Lung microvascular endothelial cell (primary cell): ENCODE data around the gene AQP1. TPM values are rescaled to one million over a fixed set of nuclear protein-coding genes. Genes with fewer than 3 reads are reported as not detected.

Experiments used
- DNase-seq, 2 donors: peaks; one replicate each; pipeline versions ENCODE4 v3.0.0 to v3.0.0-alpha.2; 2010; ENCODE audit warnings: low read depth in 2 of 2
- total RNA-seq: library from RNA; depleted of rRNA; stranded (reverse); fragments of >200 nt; gene quantifications from 2 replicates; pipeline ENCODE4 v1.2.1, GENCODE V29; 2014

The AQP1 gene
- total RNA-seq = 1.4 and 1.7 TPM in 2 replicates

DNA sequence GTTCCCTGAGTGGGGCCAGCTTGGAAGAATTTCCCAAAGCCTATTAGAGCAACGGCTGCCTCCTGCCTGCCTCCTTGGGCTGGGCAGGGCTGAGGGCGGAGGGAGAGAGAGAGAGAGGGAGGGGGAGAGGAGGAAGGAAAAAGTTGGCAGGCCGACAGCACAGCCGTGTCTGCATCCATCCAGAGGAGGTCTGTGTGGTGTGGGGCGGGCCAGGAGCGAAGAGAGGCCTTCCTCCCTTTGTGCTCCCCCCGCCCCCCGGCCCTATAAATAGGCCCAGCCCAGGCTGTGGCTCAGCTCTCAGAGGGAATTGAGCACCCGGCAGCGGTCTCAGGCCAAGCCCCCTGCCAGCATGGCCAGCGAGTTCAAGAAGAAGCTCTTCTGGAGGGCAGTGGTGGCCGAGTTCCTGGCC is at the start of gene AQP1:
Gene AQP1, plus strand, starts transcription at position 293 of the 409 bp plus-strand sequence. Its CDS starts 57 bp downstream, at position 350.
- DNase-seq = peak in 1 of 2 donors; percentile 23

DNA sequence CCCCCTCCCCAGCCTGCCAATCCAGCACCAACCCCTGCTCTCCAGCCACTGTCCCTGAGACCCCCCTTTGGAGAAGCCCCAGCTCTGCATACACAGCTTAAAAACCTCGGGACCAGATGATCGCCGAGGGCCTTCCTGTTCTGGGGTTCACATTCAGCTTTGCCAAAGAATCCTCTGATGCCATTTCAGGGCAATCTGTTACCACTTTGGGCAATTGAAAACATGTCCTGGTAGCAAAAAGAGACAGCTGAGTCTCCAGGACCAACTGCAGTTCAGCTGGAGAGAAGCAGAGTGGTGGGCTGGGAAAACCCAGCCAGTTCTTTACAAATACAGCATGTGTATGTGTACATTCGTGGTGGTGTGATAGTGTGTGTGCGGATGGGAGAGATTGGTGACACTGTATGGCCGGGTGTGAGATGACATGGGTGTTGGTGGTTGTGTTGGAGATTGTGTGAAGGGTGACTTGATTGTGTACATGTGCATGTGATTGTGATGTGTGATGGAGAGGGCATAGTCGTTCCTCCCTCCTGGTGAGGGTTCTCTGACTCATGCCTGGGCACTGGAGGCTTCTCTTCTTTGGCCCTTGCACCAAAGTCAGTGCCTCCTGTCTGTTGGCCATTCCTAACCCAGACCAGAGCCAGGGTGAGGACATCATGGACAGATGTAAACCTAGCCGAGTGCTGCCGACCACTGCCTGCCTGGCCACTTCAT is 48.5 kb upstream of the AQP1 start:
- DNase-seq = peak in 1 of 2 donors; percentile 21

DNA sequence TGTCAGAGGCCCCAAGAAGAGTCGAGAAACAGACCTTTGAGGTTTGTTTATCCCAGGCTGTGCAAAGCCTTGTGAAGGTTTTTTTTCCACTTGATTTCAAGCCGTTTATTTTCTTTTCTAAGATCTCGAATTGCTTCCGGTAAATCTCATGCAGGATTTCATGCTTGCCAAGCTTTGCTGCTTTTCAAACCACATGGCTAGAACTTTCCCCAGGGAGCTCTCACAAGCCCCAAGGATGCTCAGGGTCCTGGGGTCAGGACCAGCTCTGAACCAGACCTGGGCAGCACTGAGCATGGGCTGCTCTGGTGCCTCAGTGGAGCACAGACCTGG is 48.0 kb upstream of the AQP1 start:
- peak in 1 of 2 donors; percentile 58 for DNase-seq

DNA sequence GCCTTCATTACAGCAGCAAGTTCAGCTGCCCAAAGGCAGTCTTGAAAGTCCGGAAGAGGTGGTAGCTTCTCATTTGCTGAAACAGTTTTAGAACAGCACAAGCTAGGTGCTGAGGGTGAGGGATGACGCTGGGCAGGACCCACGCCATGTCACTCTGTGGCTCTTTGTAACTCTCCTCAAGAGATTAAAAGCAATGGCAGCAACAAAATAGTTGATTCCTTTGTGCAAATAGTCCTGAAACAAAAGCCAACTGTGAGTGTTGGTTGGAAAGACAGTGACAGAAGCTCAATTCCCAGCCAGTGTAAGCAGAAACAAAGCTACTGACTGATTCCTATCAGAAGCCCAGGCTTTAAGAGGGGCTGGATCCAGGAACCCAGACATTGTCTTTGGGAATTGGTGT is 47.6 kb upstream of the AQP1 start:
- no peak for DNase-seq

DNA sequence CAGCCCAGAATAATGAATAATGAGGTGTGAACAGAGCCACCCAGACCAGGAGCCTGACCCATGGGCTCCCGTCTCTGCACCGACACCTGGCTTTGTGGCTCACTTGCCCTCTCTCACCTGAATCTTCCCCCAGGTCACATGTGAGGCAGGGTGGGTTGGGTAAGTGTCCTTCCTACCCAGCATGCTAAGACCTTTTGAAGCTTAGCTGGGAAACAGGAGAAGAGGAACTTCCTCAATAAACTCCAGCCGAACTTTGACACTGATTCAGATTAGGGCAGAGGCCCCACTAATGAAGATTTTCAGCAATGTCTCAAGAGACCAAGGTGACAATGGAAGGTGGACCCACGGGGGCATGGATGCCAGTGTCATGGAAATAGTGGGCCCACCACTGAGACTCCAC is 46.6 kb upstream of the AQP1 start:
- DNase-seq = no peak

DNA sequence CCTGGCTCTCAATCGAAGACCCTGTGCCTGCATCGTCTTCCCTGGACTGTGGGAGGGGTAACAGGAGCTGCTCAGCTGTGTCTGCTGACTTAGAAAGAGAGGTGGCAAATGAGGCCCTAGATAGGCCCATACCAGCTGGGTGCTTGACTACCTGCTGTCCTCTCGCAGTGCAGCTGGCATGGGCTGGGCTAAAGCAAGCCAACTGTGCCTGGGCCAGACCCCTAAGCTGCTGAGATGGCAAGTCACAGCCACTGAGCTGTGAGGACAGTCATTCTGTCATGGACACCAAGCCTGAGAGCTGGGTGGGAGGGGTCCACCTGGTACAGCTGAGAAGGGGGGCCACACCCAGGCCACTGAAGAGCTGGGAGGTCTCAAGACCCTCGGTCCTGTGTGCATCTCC is 45.8 kb upstream of the AQP1 start:
- no peak for DNase-seq

DNA sequence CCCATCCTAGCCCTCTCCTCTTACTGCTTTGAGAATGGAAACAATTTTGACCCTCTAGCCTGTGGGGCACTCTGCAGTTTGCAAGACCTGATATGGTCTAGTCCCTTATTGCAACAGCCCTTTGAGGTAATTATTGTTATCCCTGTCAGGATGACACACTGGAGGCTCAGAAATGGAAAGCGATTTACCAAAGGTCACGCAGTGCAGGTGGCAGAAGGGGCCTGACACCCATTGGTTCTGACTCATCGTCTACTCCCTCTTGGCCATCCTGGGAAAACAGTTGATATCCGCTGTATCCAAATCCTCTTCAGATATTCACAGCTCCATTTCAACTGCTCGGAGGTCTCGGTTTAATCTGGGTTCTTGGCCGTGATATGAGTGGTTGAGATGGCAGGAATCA is 44.7 kb upstream of the AQP1 start:
- DNase-seq = peak; percentile 26 to 58

DNA sequence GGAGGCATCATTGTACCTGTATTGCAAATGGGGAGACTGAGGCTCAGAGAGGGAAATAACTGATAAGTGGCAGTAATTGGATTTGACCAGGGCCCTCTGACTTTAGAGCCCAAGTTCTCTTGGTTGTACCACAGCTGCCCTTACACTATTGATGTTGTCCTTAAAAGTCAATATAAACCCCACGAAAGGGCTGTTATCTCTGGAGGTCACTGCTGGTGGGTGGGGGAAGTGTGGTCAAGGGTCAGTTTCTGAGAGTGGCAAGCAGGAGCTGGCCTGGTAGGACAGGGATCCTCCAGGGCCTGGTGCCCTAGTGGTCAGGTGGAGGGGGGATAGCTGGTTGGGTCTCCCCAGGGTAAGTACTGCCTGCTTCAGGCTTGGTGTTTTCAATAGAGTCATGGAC is 44.2 kb upstream of the AQP1 start:
- no peak for DNase-seq

DNA sequence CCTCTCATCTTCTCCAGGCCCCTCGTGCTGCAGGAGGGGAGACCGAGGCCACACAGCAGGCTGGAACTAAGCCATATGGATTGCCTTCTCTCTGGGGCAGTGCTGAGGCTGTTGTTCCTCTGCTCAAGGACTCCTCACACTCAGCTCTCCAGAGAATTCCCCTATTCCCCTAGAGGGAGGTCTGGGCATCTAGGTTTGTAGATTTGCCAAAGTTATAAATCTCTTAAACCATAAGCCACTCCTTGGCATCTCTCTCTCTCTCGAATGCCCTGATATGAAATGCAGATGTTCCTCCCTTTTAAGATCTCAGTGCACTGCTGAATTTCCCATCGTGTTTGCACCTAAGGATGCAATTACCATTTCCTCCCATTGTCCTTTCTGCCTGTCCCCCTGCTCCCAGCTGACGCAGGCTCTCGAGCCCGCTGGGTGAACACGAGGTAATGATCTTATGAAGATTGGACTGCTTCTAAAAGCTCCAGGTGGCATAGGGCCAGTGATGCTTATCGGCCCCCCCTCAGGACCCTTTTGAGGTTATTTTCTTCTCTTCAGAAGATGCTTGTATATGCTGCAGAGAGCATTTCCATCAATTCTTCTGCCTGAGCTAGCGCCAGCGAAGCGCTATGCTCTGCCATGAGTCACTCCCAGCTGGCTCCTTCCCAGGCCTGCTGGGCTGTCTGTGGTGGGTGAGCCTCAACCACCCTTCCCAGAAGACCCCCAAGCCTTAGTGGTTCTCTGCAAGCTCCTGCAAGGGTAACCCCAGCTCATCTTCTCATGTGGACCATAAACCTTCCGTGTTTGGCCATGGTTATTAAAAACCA is 41.6 kb upstream of the AQP1 start:
- DNase-seq = peak; percentile 77 to 92

DNA sequence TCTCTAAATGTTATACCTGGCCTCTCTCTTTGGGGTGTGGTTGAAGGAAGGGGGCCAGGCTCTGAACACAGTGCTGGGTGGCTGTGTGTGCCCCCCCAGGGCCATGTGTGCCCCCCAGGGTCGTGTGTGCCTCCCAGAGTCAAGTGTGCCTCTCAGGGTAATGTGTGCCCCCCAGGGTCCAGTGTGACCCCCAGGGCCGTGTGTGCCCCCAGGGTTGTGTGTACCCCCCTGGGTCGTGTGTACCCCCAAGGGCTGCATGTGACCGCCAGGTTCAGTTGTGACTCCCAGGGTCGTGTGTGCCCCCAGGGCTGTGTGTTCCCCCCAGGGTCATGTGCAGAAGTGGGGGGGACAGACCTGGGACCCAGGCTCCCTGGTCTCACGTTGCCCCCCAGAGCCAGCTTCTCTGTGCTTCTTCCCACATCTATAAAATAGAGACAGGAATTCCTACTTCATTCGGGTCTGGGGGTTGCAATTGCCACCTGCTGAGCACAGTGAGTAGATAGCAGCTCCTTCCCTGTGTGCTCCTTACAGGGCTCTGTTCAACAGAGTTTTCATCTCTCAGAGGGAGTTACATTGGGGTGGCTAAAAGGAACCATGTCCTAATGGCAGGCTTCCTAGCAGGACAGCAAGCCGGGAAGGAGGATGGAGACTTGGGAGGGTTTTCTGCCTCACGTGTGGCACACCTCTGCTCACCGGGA is 40.7 kb upstream of the AQP1 start:
- DNase-seq = no peak

DNA sequence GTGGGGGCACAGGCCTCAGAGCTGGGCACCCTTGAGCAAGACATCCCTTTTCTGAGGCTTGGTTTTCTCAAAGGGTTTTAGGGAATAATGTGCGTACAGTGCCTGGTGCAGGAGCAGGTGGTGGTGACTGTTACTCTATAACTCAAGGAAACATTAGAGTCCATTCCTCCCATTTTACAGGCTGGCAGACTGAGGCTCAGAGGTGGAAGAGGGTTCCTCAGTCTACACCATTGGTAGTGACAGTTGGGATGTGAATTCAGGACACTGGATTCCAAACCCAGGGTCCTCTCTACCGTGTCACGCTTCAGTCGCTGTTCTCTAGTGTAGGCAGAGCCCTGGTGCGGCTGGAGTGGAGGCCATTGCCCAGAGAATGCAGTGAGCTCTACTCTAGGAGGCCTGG is 40.0 kb upstream of the AQP1 start:
- no peak for DNase-seq

DNA sequence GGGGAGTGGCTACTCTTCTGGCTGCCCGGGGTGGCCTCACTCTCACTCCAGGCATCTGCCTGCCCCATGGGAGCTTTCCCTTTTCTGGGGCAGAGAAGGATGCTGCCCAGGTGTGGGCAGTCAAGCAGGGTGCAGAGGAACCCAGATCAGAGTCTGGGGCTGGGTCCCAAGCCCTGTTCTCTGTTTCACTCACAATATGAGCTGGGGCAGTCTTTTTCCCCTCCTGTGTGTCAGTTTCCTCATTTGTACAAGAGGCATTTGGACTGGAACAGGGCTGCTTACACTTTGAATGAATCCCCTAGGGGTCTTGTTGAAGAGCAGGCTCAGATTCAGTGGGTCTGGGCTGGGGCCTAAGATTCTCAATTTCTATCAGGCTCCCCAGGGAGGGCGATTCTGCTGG is 38.4 kb upstream of the AQP1 start:
- DNase-seq = no peak

DNA sequence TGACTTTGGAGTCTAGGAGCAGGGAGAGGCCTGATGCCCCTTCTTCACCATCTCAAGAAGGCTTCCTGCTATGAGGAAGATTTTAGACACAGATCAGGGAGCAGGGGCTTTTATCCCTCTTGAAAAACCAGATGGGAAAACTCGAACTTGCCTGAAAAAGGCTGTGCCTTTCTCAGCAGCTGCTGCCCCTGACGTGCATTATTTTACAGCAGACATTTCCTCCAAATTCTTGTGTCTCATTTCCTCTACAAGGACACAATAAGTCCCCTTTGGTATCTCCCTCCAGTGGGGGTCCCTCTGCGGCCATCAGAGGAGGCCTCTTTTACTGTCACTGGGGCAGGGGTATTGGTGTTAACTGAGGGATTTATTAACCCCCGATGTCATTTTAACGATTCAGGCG is 38.0 kb upstream of the AQP1 start:
- DNase-seq = peak in 1 of 2 donors; percentile 41

DNA sequence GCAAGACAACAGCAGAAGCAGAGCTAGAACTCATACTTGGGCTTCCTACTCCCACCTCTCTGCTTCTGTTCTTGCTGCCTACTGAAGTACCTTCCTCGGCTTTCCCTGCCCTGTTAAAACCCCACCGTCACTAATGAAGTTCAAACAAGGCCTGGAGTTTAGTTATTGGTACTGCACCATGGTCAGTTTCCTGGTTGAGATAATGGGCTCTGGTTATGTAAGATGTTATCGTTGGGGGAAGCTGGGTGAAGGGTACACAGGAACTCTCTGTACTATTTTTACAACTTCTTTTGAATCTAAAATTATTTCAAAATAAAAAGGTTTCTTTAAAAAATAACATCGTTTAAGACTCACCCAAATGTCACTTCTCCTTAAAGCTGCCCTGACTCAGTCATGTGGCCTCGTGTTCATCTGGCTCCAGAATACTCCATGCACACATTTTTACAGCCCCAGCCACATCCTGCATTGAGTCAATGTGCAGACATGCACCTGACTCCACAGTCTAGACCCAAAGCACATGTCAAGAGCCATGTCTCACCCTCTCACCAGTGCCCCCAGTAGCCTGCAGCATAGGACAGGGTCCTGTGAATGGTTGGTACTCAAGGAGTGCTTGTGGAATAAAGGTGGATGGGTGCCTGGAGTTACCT is 36.9 kb upstream of the AQP1 start:
- DNase-seq = no peak

DNA sequence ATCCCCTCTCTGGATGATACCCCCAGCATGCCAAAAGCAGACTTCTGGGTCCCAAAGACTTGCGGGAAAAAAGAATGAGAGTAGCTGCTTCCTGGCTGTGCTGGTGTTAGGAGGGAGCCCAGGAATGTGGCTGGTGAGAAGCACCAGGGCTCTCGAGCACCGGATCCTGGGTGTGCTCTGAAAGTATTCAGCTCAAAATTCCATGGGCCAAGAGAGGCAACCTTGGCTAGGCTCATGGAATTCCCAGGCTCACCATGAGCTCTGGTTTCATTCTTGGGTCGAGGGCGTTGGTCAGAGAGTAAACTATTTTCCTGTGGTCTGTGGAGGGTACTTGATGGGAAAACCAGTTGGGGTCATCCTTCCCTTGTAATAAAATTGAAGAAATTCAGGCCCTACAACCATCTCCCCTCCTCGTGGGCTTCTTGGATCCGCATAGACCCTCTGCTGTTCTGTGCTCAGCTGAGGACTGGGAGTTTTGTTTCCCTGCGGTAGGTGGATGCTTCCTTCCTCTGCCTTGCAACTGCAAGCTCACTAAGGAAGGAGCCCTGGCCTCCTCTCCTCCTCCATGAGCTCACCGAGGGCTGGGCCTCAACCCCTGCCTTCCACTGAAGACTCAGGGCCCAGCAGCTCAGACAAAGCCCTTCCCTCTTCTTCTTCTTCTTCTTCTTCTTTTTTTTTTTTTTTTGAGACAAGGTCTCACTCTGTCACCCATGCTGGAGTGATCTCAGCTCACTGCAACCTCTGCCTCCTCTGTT is 34.5 kb upstream of the AQP1 start:
- DNase-seq = peak in 1 of 2 donors; percentile 17

DNA sequence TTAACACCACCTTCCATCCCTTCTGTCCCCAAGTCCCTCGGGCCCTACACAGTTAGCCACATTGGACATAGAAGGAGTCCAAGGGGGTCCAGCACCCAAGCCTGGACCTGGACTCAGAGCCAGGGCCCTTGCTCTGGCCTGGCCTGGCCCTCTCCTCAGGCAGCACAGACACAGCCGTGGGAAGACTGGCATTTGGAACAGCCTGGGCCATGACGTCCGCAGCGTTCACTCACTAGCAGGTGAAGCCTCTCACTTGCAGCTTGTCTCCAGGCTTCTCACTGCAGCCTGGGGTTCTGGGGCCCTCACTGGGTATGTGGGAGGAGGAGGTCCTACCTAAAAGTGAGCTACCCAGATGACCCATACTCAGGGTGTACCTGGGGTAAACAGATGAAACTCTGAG is 33.7 kb upstream of the AQP1 start:
- no peak for DNase-seq

DNA sequence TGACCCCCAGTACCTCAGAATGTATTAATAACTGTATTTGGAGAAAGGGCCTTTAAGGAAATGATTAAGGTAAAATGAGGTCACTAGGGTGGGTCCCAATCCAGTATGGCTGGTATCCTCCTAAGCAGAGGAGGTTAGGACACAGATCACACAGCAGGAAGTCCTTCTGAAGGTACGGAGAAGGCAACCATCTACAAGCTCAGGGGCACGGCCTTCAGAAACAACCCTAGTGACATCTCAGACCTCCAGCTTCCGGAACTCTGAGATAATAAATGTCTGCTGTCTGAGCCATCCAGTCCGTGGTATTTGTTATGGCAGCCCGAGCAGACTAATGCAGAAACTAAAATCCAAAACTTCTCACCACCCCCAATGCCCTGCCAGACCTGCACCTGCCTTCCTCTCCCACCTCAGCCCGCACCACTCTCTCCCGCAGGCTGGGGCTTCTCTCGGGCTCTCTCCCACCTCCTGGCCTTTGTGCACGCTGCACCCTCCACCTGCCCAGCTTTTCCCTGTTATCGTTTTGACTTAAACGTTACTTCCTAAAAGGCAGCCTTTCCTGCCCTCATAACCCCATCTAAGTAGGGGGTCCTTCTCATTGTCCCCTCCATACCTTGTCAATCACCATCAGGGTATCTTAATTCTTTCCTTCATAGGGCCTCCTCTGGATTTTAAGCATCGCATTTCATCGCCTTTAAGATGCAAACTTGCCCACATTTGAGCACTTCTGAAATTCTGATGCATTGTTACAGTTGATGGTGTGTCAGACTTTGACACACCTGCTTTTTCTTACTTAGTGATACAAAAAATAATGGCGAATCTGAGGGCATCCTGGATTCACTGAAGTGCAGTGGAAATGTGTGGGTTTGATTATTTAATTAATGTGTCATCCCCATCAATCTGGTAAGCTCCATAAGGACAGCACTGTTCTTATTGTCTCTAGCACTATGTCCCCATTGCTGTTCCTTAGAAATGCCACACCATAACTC is 32.2 kb upstream of the AQP1 start:
- DNase-seq = no peak

DNA sequence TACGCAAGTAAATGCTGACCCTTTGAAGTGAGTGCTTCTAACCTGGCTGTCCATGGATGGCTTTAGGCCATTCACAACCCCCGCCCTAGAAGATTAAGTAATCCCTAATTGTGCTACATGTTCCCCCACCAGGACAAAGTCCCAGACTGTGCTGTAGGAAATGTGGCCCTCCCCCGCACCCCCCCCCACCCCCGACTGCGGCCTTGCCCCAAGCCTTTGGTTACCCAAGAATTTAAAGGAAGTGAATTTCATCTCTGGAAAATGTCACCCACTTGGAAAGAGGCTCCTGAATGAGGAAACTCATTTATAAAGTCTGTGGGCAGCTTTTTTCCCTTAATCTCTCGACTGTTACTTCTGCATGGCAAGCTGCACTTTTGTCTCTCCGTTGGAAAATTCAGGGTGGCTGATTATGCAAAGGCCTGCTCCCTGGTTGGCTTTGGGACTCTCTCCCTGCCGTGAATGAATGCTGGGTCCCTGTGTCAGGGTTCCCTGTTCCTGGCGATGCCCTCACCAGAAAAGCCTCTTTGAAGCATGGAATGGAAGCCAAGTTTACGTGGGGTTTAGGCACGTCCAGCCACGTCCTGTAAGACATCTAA is 31.4 kb upstream of the AQP1 start:
- DNase-seq = no peak

DNA sequence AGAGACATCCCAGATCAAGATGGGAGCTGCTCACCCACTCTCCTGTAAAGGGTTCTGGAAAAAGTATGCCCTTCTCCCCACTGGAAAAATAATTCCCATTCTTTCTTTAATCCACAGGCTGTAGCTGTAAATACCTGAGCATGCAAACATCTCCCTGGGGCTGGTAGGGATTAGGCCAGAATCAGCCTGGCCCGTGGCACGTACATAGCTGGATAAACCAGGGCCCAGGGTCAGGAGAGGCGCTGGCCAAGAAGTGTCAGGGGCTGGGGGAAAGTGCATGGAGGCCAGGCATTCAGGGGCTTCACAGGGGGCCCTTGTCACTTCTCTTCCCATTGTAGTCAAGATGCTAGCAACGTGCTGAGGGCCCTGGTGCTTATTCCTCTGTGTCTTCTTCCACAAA is 30.7 kb upstream of the AQP1 start:
- DNase-seq = no peak

DNA sequence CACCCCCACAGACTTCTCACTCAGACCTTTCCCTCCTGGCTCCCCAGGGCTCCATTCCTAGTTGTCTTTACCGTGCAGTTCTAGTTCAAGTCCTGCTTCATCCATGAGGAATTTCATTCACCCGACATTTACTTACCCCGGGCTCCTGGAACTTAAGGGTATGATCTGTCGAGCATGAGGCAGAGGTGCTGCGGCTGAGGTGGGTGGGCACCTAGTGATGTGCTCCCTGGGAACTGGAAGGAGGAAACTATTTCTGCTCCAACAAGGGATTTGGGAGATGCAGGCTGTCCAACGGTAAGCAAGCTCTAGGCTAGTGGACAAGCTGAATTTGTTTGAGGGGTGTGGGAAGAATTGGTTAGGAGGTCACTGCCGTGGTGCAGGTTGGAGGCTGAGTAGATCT is 30.2 kb upstream of the AQP1 start:
- DNase-seq = no peak
